ENCODE data around the gene GLB1L3. TPM values are rescaled to one million over a fixed set of nuclear protein-coding genes. Genes with fewer than 3 reads are reported as not detected.

Gene GLB1L3
- total RNA-seq, 4 donors from 2014 or later, result 5.1 to 6.1 (median 5.9) TPM

DNA sequence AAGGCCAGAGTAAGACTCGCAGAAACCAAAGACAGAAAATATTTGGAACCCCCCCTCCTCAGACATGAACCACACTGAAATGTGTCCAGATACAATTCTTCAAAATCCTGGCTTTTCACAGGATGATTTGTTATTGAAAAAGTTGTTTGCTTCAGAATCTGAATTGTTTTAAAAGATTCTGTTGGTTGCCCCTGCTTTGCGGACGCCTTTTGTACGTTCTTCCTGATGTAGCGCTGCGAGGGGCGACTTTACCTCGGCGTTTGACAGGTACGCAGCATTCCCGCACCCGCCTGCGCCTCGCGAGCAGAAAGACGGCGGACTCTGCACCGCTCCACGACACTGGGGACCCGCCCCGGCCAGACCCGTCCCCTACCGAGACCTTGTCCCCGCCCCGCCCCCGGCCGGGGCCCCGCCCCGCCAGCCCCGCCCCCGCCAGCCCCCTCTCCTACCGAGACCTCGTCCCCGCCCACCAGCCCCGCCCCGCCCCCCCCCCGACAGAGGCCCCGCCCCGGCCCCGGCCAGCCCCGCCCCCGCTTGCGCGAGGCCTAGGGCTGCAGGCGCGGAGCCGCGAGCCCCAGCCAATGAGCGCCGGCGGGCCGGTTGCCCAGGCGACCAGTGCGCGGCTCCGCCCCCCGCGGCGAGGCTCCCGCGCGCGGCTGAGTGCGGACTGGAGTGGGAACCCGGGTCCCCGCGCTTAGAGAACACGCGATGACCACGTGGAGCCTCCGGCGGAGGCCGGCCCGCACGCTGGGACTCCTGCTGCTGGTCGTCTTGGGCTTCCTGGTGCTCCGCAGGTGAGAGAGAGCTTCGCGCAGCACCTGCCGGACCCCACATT is 55.4 kb downstream of the GLB1L3 start, which contains the start of gene GLB1L2:
Gene GLB1L2 (plus strand): TSS at position 635 of the 835 bp plus-strand sequence. CDS start 74 bp downstream, at position 709.
- no peaks in the 10 kb centered on the region for H3K9me3 ChIP-seq
- peaks cover 22% of the 10 kb centered on the region for H3K4me1 ChIP-seq
- H3K4me3 ChIP-seq, result peak within 1 kb of the TSS; percentile 56
- DNase-seq (ENCODE audit: low spot score in 2 of 2), result peak in 1 of 2 donors; percentile 85
- TF ChIP-seq, protein P1, sequence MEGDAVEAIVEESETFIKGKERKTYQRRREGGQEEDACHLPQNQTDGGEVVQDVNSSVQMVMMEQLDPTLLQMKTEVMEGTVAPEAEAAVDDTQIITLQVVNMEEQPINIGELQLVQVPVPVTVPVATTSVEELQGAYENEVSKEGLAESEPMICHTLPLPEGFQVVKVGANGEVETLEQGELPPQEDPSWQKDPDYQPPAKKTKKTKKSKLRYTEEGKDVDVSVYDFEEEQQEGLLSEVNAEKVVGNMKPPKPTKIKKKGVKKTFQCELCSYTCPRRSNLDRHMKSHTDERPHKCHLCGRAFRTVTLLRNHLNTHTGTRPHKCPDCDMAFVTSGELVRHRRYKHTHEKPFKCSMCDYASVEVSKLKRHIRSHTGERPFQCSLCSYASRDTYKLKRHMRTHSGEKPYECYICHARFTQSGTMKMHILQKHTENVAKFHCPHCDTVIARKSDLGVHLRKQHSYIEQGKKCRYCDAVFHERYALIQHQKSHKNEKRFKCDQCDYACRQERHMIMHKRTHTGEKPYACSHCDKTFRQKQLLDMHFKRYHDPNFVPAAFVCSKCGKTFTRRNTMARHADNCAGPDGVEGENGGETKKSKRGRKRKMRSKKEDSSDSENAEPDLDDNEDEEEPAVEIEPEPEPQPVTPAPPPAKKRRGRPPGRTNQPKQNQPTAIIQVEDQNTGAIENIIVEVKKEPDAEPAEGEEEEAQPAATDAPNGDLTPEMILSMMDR (IDR thresholded peaks at IDR 0.05), result no peak
- TF ChIP-seq POLR2AphosphoS5 (IDR thresholded peaks at IDR 0.05) (no peak), EP300 (IDR thresholded peaks at IDR 0.05) (no peak), POLR2A (IDR thresholded peaks at IDR 0.05) (no peak)
- under 1% methylated on average over 15 of the region's 80 CpGs for WGBS
- H3K27ac ChIP-seq, result no peak within 1 kb of the TSS
- no peaks in the 10 kb centered on the region for H3K27me3 ChIP-seq
- H3K36me3 ChIP-seq, result no peaks in the 10 kb centered on the region

DNA sequence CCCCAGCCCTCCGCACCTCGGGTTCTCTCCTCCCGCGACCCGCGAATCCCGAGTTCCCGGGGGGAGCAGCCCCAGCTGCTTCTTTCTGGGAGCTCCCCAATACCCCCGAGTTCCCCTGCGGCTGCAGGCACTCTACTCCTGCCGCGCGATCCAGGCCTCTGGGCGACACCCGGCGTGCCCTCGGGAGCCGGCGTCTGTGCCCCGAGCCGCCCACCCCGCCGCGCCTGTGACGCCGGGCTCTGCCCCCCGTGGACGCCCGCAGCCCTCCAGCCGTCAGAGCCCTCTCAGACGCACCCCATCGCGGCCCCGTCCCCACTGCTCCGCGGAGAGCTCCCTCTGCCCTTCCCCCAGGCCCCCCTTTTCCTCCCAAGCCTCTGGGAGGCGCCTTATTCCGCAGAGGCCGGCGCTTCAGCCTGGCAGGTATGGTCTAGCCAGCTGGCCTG is 56.0 kb downstream of the GLB1L3 start:
- no peak overlapping the region for H3K27ac ChIP-seq
- peak overlapping the region; percentile 56 for H3K4me3 ChIP-seq
- WGBS, result 4% methylated on average over 19 of the region's 40 CpGs
- peaks cover 22% of the 10 kb centered on the region for H3K4me1 ChIP-seq
- no peaks in the 10 kb centered on the region for H3K9me3 ChIP-seq
- TF ChIP-seq, protein P1 (IDR thresholded peaks at IDR 0.05), result no peak
- no peak for TF ChIP-seq EP300 (IDR thresholded peaks at IDR 0.05)
- no peak for TF ChIP-seq POLR2A (IDR thresholded peaks at IDR 0.05)
- TF ChIP-seq POLR2AphosphoS5 (IDR thresholded peaks at IDR 0.05), result no peak
- no peaks in the 10 kb centered on the region for H3K27me3 ChIP-seq
- no peak for DNase-seq (ENCODE audit: low spot score in 2 of 2)
- no peaks in the 10 kb centered on the region for H3K36me3 ChIP-seq

DNA sequence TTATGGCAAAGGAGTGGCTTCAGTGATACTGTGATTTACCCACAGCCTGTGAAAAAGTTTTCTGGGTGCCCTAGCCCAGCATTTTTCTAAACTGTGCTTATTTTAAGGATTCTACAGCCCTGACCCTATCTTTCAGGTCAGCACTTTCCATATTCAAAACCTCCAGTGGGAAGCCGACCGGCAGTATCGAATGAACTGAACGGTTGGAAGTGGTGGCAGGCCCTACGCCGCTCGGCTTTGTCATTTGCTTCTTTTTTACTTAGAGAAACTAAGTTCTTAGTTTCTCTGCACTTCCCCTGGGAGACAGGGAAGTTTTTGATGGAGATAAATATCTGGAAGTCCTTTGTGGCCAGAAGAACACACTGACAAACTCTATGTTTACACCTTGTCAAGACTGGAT is 56.6 kb downstream of the GLB1L3 start:
- 72% methylated on average over 7 of the region's 7 CpGs for WGBS
- Histone ChIP-seq H3K4me1 (peaks cover 22% of the 10 kb centered on the region), H3K36me3 (no peaks in the 10 kb centered on the region), H3K9me3 (no peaks in the 10 kb centered on the region), H3K27me3 (no peaks in the 10 kb centered on the region), H3K4me3 (peak overlapping the region; percentile 56), H3K27ac (no peak overlapping the region)
- TF ChIP-seq, protein P1 (IDR thresholded peaks at IDR 0.05), result no peak
- TF ChIP-seq POLR2AphosphoS5 (IDR thresholded peaks at IDR 0.05) (no peak), POLR2A (IDR thresholded peaks at IDR 0.05) (no peak), EP300 (IDR thresholded peaks at IDR 0.05) (no peak)
- DNase-seq (ENCODE audit: low spot score in 2 of 2), result no peak

DNA sequence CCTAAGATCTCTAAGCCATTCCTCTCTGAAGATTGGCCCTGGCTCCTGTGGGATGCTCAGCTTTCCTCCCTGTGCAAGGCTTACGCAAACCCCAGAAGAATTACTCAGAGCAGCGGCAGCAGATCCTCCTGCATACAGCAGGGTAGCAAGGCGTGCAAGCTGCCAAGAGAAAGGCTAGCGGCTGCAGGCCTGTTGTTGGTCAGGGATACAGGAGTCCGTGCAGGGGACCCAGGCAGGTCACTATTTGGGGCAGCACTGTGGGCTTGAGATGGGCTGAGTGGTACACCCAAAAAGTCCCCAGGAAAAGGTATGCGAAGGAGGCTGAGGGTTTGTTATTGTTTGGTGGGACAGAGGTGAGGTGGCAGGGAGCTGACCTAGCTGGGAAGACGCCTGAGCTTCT is 57.1 kb downstream of the GLB1L3 start:
- H3K4me3 ChIP-seq, result no peak overlapping the region
- peaks cover 22% of the 10 kb centered on the region for H3K4me1 ChIP-seq
- no peaks in the 10 kb centered on the region for H3K36me3 ChIP-seq
- TF ChIP-seq EP300 (IDR thresholded peaks at IDR 0.05), result no peak
- TF ChIP-seq, protein P1 (IDR thresholded peaks at IDR 0.05), result no peak
- TF ChIP-seq POLR2A (IDR thresholded peaks at IDR 0.05), result no peak
- no peak for TF ChIP-seq POLR2AphosphoS5 (IDR thresholded peaks at IDR 0.05)
- H3K27ac ChIP-seq, result no peak overlapping the region
- WGBS, result 88% methylated on average over 7 of the region's 7 CpGs
- no peak for DNase-seq (ENCODE audit: low spot score in 2 of 2)
- H3K27me3 ChIP-seq, result no peaks in the 10 kb centered on the region
- H3K9me3 ChIP-seq, result no peaks in the 10 kb centered on the region

DNA sequence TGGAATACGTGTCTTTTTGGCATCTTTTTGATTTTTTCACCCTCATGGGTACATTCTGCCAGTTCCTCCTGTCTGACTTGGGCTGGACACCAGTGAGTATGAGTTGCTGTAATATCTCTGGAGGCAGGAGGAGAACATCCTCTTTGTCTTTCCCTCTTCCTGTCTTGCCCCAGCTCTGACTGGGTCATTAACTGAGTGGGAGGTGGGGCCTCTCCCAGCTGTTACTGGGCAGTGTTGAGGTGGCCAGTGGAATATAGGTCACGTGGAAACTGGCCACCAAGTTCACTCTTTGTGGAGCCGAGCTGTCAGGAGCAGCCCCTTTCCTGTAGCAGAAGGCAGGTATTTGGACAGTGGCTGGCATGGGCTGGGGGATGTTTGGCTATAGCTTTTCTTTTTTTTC is 57.8 kb downstream of the GLB1L3 start:
- Histone ChIP-seq H3K4me3 (no peak overlapping the region), H3K4me1 (peaks cover 22% of the 10 kb centered on the region), H3K27me3 (no peaks in the 10 kb centered on the region), H3K36me3 (no peaks in the 10 kb centered on the region), H3K27ac (no peak overlapping the region), H3K9me3 (no peaks in the 10 kb centered on the region)
- WGBS, result 79% methylated on average over 3 of the region's 3 CpGs
- TF ChIP-seq POLR2AphosphoS5 (IDR thresholded peaks at IDR 0.05) (no peak), EP300 (IDR thresholded peaks at IDR 0.05) (no peak), POLR2A (IDR thresholded peaks at IDR 0.05) (no peak)
- TF ChIP-seq, protein P1 (IDR thresholded peaks at IDR 0.05), result no peak
- DNase-seq (ENCODE audit: low spot score in 2 of 2), result no peak
